ENCODE data around the gene RNU6-1. TPM values are rescaled to one million over a fixed set of nuclear protein-coding genes. Genes with fewer than 3 reads are reported as not detected.

The RNU6-1 gene
- polyA plus RNA-seq, 1 of the 3 experiments (the other 2 are of a cell fraction), result not detected

- TF ChIP-seq ELF1 (IDR thresholded peaks at IDR 0.05), result no peak
These were observed 3.9 kb upstream of the RNU6-1 start (continued) for GRCh38 chr15:67843571-67844387.

DNA sequence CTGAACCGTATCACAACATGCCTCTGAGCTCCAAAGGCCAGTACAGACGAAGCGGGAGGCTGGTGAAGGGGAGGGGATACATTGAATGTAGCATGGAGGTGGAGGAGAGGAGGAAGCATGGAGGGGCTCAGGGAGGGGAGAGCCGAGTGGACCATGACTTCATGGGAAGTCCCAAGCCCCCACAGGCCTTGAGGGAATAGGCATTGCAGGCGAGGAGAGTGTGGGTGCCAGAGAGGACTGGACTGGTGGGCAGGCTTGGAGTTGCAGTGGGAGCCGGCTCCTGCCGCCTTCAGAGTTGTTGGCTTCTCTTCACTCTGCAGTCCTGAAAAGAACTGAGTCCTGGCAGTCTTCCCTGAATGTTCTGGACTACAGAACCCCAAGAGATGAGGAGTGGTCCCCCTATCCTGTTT, 3.3 kb upstream of the RNU6-1 start:
- no peak for DNase-seq
- Histone ChIP-seq H2AFZ (ENCODE audit: low read depth) (no peak overlapping the region), H3K79me2 (ENCODE audit: insufficient read depth) (no peaks in the 10 kb centered on the region), H3K4me1 (ENCODE audit: control insufficient read depth in 1 of 2, insufficient read depth in 2 of 2, low read depth in 1 of 2, low read length in 1 of 2) (peaks cover 0 to 15% of the 10 kb centered on the region in 2 experiments; a peak in 2 of 4 replicates), H3K4me2 (no peak overlapping the region), H3K9me2 (no peaks in the 10 kb centered on the region), H3K4me3 (ENCODE audit: low read depth in 2 of 2, low read length in 1 of 2) (no peak overlapping the region), H3K9me3 (no peaks in the 10 kb centered on the region), H3K36me3 (replicated peaks in 1 of 2; ENCODE audit: control insufficient read depth in 1 of 2, insufficient read depth in 2 of 2, low read length in 1 of 2) (no peaks in the 10 kb centered on the region), H4K20me1 (ENCODE audit: insufficient read depth) (no peaks in the 10 kb centered on the region), H3K9ac (no peak overlapping the region), H3K27ac (ENCODE audit: low read depth in 2 of 2, low read length in 1 of 2) (no peak overlapping the region), H3F3A (replicated peaks; ENCODE audit: insufficient read depth) (peaks cover 8% of the 10 kb centered on the region), H3K27me3 (ENCODE audit: insufficient read depth) (no peaks in the 10 kb centered on the region)
- 91% methylated on average over 5 of the region's 7 CpGs for WGBS (ENCODE audit: low lambda C conversion rate)
- TF ChIP-seq REST (IDR thresholded peaks at IDR 0.05; ENCODE audit: low read depth, low read length) (no peak), RCOR1 (IDR thresholded peaks at IDR 0.05; ENCODE audit: low read length) (no peak), PBX3 (IDR thresholded peaks at IDR 0.05) (no peak), RAD21 (IDR thresholded peaks at IDR 0.05; ENCODE audit: low read length) (no peak), FOXM1 (IDR thresholded peaks at IDR 0.05; ENCODE audit: low read depth) (no peak), ELF1 (IDR thresholded peaks at IDR 0.05) (no peak)
- ChIA-PET CTCF (interaction anchor here (1.0 to 2.6 kb wide), 3 partner anchors 20 to 312 kb away, joined by 3 to 10 read pairs (median 5); partner anchors contain the start of gene PIAS1), POLR2A (no interaction called here)

GRCh38 chr15:67841513-67841762, 1.6 kb upstream of the RNU6-1 start:
- peak overlapping the region; percentile 73 to 97; a peak in 3 of 4 replicates for H3K4me3 ChIP-seq (ENCODE audit: low read depth in 2 of 2, low read length in 1 of 2)
- H2AFZ ChIP-seq (ENCODE audit: low read depth), result no peak overlapping the region
- 98% methylated on average over 4 of the region's 4 CpGs for WGBS (ENCODE audit: low lambda C conversion rate)

More at GRCh38 chr15:67841513-67841762, 1.6 kb upstream of the RNU6-1 start:
- Histone ChIP-seq H3K4me1 (ENCODE audit: control insufficient read depth in 1 of 2, insufficient read depth in 2 of 2, low read depth in 1 of 2, low read length in 1 of 2) (peaks cover 0 to 12% of the 10 kb centered on the region in 2 experiments; a peak in 2 of 4 replicates), H3K4me2 (peak overlapping the region; percentile 82), H3K36me3 (replicated peaks in 1 of 2; ENCODE audit: control insufficient read depth in 1 of 2, insufficient read depth in 2 of 2, low read length in 1 of 2) (no peaks in the 10 kb centered on the region), H3K9ac (no peak overlapping the region), H3F3A (replicated peaks; ENCODE audit: insufficient read depth) (peaks cover 8% of the 10 kb centered on the region), H3K9me2 (no peaks in the 10 kb centered on the region), H3K27me3 (ENCODE audit: insufficient read depth) (no peaks in the 10 kb centered on the region), H4K20me1 (ENCODE audit: insufficient read depth) (no peaks in the 10 kb centered on the region), H3K79me2 (ENCODE audit: insufficient read depth) (no peaks in the 10 kb centered on the region), H3K27ac (ENCODE audit: low read depth in 2 of 2, low read length in 1 of 2) (no peak overlapping the region), H3K9me3 (no peaks in the 10 kb centered on the region)
- DNase-seq, result no peak
- no peak for TF ChIP-seq EP300 (IDR thresholded peaks at IDR 0.05; ENCODE audit: borderline replicate concordance in 1 of 2, low read depth in 1 of 2, low read length in 1 of 2)
- TF ChIP-seq ELF1 (IDR thresholded peaks at IDR 0.05), result no peak
- no peak for TF ChIP-seq EZH2phosphoT487 (IDR thresholded peaks at IDR 0.05; ENCODE audit: borderline replicate concordance, low read depth)
- TF ChIP-seq USF2 (IDR thresholded peaks at IDR 0.05; ENCODE audit: borderline replicate concordance, low read depth, low read length), result no peak
- TF ChIP-seq USF1 (IDR thresholded peaks at IDR 0.05; ENCODE audit: borderline replicate concordance, low read depth), result no peak
- TF ChIP-seq MAX (IDR thresholded peaks at IDR 0.05; ENCODE audit: low read depth), result no peak
- TF ChIP-seq JUND (IDR thresholded peaks at IDR 0.05), result no peak
- no peak for TF ChIP-seq FOXJ3 (CRISPR knock-in tag; IDR thresholded peaks at IDR 0.05)
- no peak for TF ChIP-seq RXRA (IDR thresholded peaks at IDR 0.05; ENCODE audit: borderline replicate concordance, low read depth)
- CTCF ChIA-PET, result interaction anchor here (0.8 to 2.6 kb wide), 8 partner anchors 22 to 937 kb away, joined by 3 to 10 read pairs (median 4); no protein-coding TSS in a partner anchor
- POLR2A ChIA-PET, result interaction anchor here (0.7 kb wide), 1 partner anchor 388 kb away, joined by 3 read pairs; the partner anchor contains the start of gene CLN6

All from SK-N-SH (cell line).